ENCODE data around the gene TMEM37. TPM values are rescaled to one million over a fixed set of nuclear protein-coding genes. Genes with fewer than 3 reads are reported as not detected.

The TMEM37 gene
- total and polyA plus RNA-seq, 2 experiments from 2014 or later, result 52.6 to 123 TPM

- peak overlapping the region; percentile 53 for H2AFZ ChIP-seq
- no peaks in the 10 kb centered on the region for H3K9me3 ChIP-seq (ENCODE audit: low read depth)
- H3K4me2 ChIP-seq, result peak overlapping the region; percentile 89
- H3K4me1 ChIP-seq (ENCODE audit: insufficient read depth), result peaks cover 67% of the 10 kb centered on the region
- H3K4me3 ChIP-seq, result peak overlapping the region; percentile 50
- H3K27ac ChIP-seq, result peak overlapping the region; percentile 99
- H4K20me1 ChIP-seq (ENCODE audit: insufficient read depth, poor library complexity, severe bottlenecking), result no peaks in the 10 kb centered on the region
- no peak for DNase-seq (ENCODE audit: low spot score)
- H3K9me2 ChIP-seq (replicated peaks; ENCODE audit: insufficient read depth), result no peaks in the 10 kb centered on the region
- H3K27me3 ChIP-seq, result no peaks in the 10 kb centered on the region
- H3K36me3 ChIP-seq (replicated peaks; ENCODE audit: insufficient read depth, low read depth), result no peaks in the 10 kb centered on the region
- 16% methylated on average over 38 of the region's 53 CpGs for WGBS (ENCODE audit: low lambda C conversion rate, missing lambda C conversion rate)
- TF ChIP-seq EZH2 (IDR thresholded peaks at IDR 0.05; ENCODE audit: borderline replicate concordance), result no peak
- no peak for TF ChIP-seq CTCF (IDR thresholded peaks at IDR 0.05; ENCODE audit: poor library complexity)
- TF ChIP-seq EZH2phosphoT487 (IDR thresholded peaks at IDR 0.05; ENCODE audit: low read depth, severe bottlenecking, unreplicated experiment), result no peak
- H3K79me2 ChIP-seq, result peaks cover 48% of the 10 kb centered on the region
Measured at GRCh38 chr2:119431976-119432850, 559 bp downstream of the TMEM37 start.

- Histone ChIP-seq H3K27ac (peak overlapping the region; percentile 99), H4K20me1 (ENCODE audit: insufficient read depth, poor library complexity, severe bottlenecking) (no peaks in the 10 kb centered on the region), H3K9me3 (ENCODE audit: low read depth) (no peaks in the 10 kb centered on the region), H3K36me3 (replicated peaks; ENCODE audit: insufficient read depth, low read depth) (no peaks in the 10 kb centered on the region), H3K4me3 (peak overlapping the region; percentile 50), H3K27me3 (no peaks in the 10 kb centered on the region), H3K79me2 (peaks cover 52% of the 10 kb centered on the region), H3K9me2 (replicated peaks; ENCODE audit: insufficient read depth) (no peaks in the 10 kb centered on the region), H2AFZ (no peak overlapping the region), H3K4me2 (peak overlapping the region; percentile 89), H3K4me1 (ENCODE audit: insufficient read depth) (peaks cover 67% of the 10 kb centered on the region)
- 84% methylated on average over 17 of the region's 17 CpGs for WGBS (ENCODE audit: low lambda C conversion rate, missing lambda C conversion rate)
- no peak for TF ChIP-seq EZH2phosphoT487 (IDR thresholded peaks at IDR 0.05; ENCODE audit: low read depth, severe bottlenecking, unreplicated experiment)
- TF ChIP-seq EZH2 (IDR thresholded peaks at IDR 0.05; ENCODE audit: borderline replicate concordance), result no peak
- TF ChIP-seq CTCF (IDR thresholded peaks at IDR 0.05; ENCODE audit: poor library complexity), result no peak
- DNase-seq (ENCODE audit: low spot score), result no peak
Measured at GRCh38 chr2:119432851-119433522, 1.3 kb downstream of the TMEM37 start.

- no peaks in the 10 kb centered on the region for H3K9me3 ChIP-seq (ENCODE audit: low read depth)
- no peaks in the 10 kb centered on the region for H3K27me3 ChIP-seq
- H3K4me2 ChIP-seq, result peak overlapping the region; percentile 89
- peaks cover 68% of the 10 kb centered on the region for H3K4me1 ChIP-seq (ENCODE audit: insufficient read depth)
- H3K79me2 ChIP-seq, result peaks cover 52% of the 10 kb centered on the region
- 60% methylated on average over 10 of the region's 10 CpGs for WGBS (ENCODE audit: low lambda C conversion rate, missing lambda C conversion rate)
- no peaks in the 10 kb centered on the region for H4K20me1 ChIP-seq (ENCODE audit: insufficient read depth, poor library complexity, severe bottlenecking)
- peak overlapping the region; percentile 50 for H3K4me3 ChIP-seq
- no peaks in the 10 kb centered on the region for H3K9me2 ChIP-seq (replicated peaks; ENCODE audit: insufficient read depth)
- no peaks in the 10 kb centered on the region for H3K36me3 ChIP-seq (replicated peaks; ENCODE audit: insufficient read depth, low read depth)
- TF ChIP-seq EZH2phosphoT487 (IDR thresholded peaks at IDR 0.05; ENCODE audit: low read depth, severe bottlenecking, unreplicated experiment), result no peak
- H2AFZ ChIP-seq, result no peak overlapping the region
- DNase-seq (ENCODE audit: low spot score), result peak; percentile 66
- peak overlapping the region; percentile 99 for H3K27ac ChIP-seq
Measured at GRCh38 chr2:119433636-119434327, 2.1 kb downstream of the TMEM37 start.
